HCT116 (cell line): Measurements from ENCODE around the gene NR2F2.

ENCODE experiments used
- CTCF ChIP-seq, 3 experiments: fragments of 200-600 bp in 1 of 3; sonication (generic) in 1 of 3; IDR thresholded peaks in 2 of 3; conservative IDR thresholded peaks in 1 of 3; 2 replicates each; pipeline ENCODE4 v1.5.1; 2012 to 2017; ENCODE audit warnings: low read depth in 2 of 3, low read length in 2 of 3, antibody characterized with exemption in 1 of 3, borderline replicate concordance in 1 of 3, control low read depth in 1 of 3, mild to moderate bottlenecking in 1 of 3, mixed read lengths in 1 of 3, mixed run types in 1 of 3, moderate library complexity in 1 of 3; ENCODE audit not compliant: insufficient read depth in 1 of 3
- EZH2phosphoT487 ChIP-seq: fragments of 200-600 bp; IDR thresholded peaks from 2 replicates; pipeline ENCODE4 v1.6.1; 2018; ENCODE audit warnings: antibody characterized with exemption, borderline replicate concordance
- REST ChIP-seq: IDR thresholded peaks from 2 replicates; pipeline ENCODE4 v1.6.1; 2012; ENCODE audit warnings: low read depth
- SIN3A ChIP-seq: IDR thresholded peaks from 2 replicates; pipeline ENCODE4 v1.6.1; 2012; ENCODE audit warnings: low read depth
- TF ChIP-seq, protein P1 (sequence below): IDR thresholded peaks from 2 replicates; pipeline ENCODE4 v1.6.1; 2012

GRCh38 chr15:96309143-96309660 is 21.3 kb upstream of the NR2F2 start:
- TF ChIP-seq EZH2phosphoT487 (no peak), CTCF (IDR thresholded peaks at IDR 0.05 in 2 of 3, conservative IDR thresholded peaks at IDR 0.05 in 1 of 3; ENCODE audit: borderline replicate concordance in 1 of 3, insufficient read depth in 1 of 3, low read depth in 2 of 3, low read length in 2 of 3) (no peak), SIN3A (no peak), REST (no peak)
- TF ChIP-seq, protein P1, sequence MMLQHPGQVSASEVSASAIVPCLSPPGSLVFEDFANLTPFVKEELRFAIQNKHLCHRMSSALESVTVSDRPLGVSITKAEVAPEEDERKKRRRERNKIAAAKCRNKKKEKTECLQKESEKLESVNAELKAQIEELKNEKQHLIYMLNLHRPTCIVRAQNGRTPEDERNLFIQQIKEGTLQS, result no peak
